Measurements from ENCODE around the gene PAK1. TPM values are rescaled to one million over a fixed set of nuclear protein-coding genes. Genes with fewer than 3 reads are reported as not detected.

Gene PAK1
- total RNA-seq, 1 donor, result 69.1 TPM

GRCh38 chr11:77454867-77455655 is 18.8 kb downstream of the PAK1 start:
- no peak for TF ChIP-seq CTCF (IDR thresholded peaks at IDR 0.05; ENCODE audit: insufficient read depth, low read depth, low read length)
- no peak for DNase-seq (ENCODE audit: low read depth)
- H3K4me3 ChIP-seq (ENCODE audit: low read depth, low read length), result no peak overlapping the region

GRCh38 chr11:77450227-77450626 is 23.7 kb downstream of the PAK1 start:
- H3K4me3 ChIP-seq (ENCODE audit: low read depth, low read length), result no peak overlapping the region
- TF ChIP-seq CTCF (IDR thresholded peaks at IDR 0.05; ENCODE audit: insufficient read depth, low read depth, low read length), result no peak
- DNase-seq (ENCODE audit: low read depth), result no peak

- H3K4me3 ChIP-seq (ENCODE audit: low read depth, low read length), result no peak overlapping the region
- DNase-seq (ENCODE audit: low read depth), result no peak
- no peak for TF ChIP-seq CTCF (IDR thresholded peaks at IDR 0.05; ENCODE audit: insufficient read depth, low read depth, low read length)
Observed at GRCh38 chr11:77449784-77450183, 24.1 kb downstream of the PAK1 start.

- no peak overlapping the region for H3K4me3 ChIP-seq (ENCODE audit: low read depth, low read length)
- TF ChIP-seq CTCF (IDR thresholded peaks at IDR 0.05; ENCODE audit: insufficient read depth, low read depth, low read length), result no peak
- no peak for DNase-seq (ENCODE audit: low read depth)
Observed at GRCh38 chr11:77449060-77449521, 24.8 kb downstream of the PAK1 start.

GRCh38 chr11:77448269-77448668 is 25.6 kb downstream of the PAK1 start:
- no peak for TF ChIP-seq CTCF (IDR thresholded peaks at IDR 0.05; ENCODE audit: insufficient read depth, low read depth, low read length)
- DNase-seq (ENCODE audit: low read depth), result no peak
- no peak overlapping the region for H3K4me3 ChIP-seq (ENCODE audit: low read depth, low read length)

GRCh38 chr11:77446911-77447629 is 26.8 kb downstream of the PAK1 start:
- TF ChIP-seq CTCF (IDR thresholded peaks at IDR 0.05; ENCODE audit: insufficient read depth, low read depth, low read length), result no peak
- no peak for DNase-seq (ENCODE audit: low read depth)

More at GRCh38 chr11:77446911-77447629, 26.8 kb downstream of the PAK1 start:
- H3K4me3 ChIP-seq (ENCODE audit: low read depth, low read length), result no peak overlapping the region
